HepG2 (cell line): ENCODE measurements around the gene COPS7B. TPM values are rescaled to one million over a fixed set of nuclear protein-coding genes. Genes with fewer than 3 reads are reported as not detected.

Source experiments
- ATAC-seq: fragments of 200-7000 bp; cut with Tn5 transposase; 3 replicates; pipeline ENCODE4 v1.9.1; 2020; ENCODE audit warnings: mild to moderate bottlenecking, moderate library complexity
- BruUV-seq: library from RNA; stranded (reverse); fragments of 400-500 nt; replicated peaks from 2 replicates; lab custom pipeline; 2021; lab: Mats Ljungman, UMichigan
- CTCF ChIA-PET: fragments of 300-600 bp; formaldehyde crosslinking; extraction: SDS; loops from one replicate; lab custom pipeline; 2021; ENCODE audit warnings: low total read pairs, inconsistent platforms, low intra/inter-chr PET ratio; lab: Yijun Ruan, JAX
- POLR2A ChIA-PET: fragments of 350-600 bp; sonication (Branson Sonifier 250); formaldehyde crosslinking; loops from one replicate; lab custom pipeline; 2020; ENCODE audit warnings: antibody characterized with exemption, inconsistent platforms; lab: Yijun Ruan, JAX
- DNase-seq: peaks from one replicate; pipeline ENCODE4 v3.0.0-alpha.2; 2015; ENCODE audit warnings: low spot score
- FAIRE-seq: peaks from 3 replicates; lab custom pipeline; 2011; peaks lifted over from hg19 to GRCh38; lab: Jason Lieb, UNC
- H2AFZ ChIP-seq: one replicate; pipeline ENCODE4 v1.6.1; 2011; ENCODE audit warnings: low read length, inconsistent platforms
- H3K27ac ChIP-seq: fragments of 300-600 bp; 3 replicates; pipeline ENCODE4 v1.8.0; 2011; ENCODE audit warnings: mixed run types, mild to moderate bottlenecking, mixed read lengths, low read length, inconsistent platforms; ENCODE audit not compliant: insufficient read depth; ENCODE audit errors: extremely low read length
- H3K27me3 ChIP-seq, 2 experiments: fragments of 200-600 bp in 1 of 2; 2 replicates in 1 of 2; 3 replicates in 1 of 2; pipeline versions ENCODE4 v1.6.0 to v1.8.0; 2011; ENCODE audit warnings: low read length in 2 of 2, mild to moderate bottlenecking in 2 of 2, moderate library complexity in 2 of 2, inconsistent platforms in 1 of 2; ENCODE audit not compliant: insufficient read depth in 2 of 2, control insufficient read depth in 1 of 2
- H3K36me3 ChIP-seq, 2 experiments: fragments of 200-600 bp in 1 of 2; replicated peaks in 1 of 2; 2 replicates in 1 of 2; 3 replicates in 1 of 2; pipeline versions ENCODE4 v1.5.1 to v1.8.0; 2011; ENCODE audit warnings: low read length in 2 of 2, inconsistent platforms in 1 of 2; ENCODE audit not compliant: insufficient read depth in 2 of 2, control insufficient read depth in 1 of 2
- H3K4me1 ChIP-seq: 2 replicates; pipeline ENCODE4 v1.5.1; 2012; ENCODE audit warnings: low read length, inconsistent platforms; ENCODE audit not compliant: insufficient read depth
- H3K4me2 ChIP-seq: 2 replicates; pipeline ENCODE4 v1.6.0; 2011; ENCODE audit warnings: low read depth, low read length, inconsistent platforms
- H3K4me3 ChIP-seq, 3 experiments: fragments of 200-600 bp in 1 of 3; sonication (generic), shearing (Covaris generic) in 1 of 3; replicated peaks in 1 of 3; 2 replicates each; pipeline ENCODE4 v1.5.1; 2011 to 2016; ENCODE audit warnings: low read length in 3 of 3, inconsistent platforms in 2 of 3, low read depth in 2 of 3, mild to moderate bottlenecking in 2 of 3, control low read depth in 1 of 3, mixed read lengths in 1 of 3; ENCODE audit not compliant: insufficient read depth in 1 of 3
- H3K79me2 ChIP-seq: one replicate; pipeline ENCODE4 v1.6.1; 2011; ENCODE audit warnings: low read length, inconsistent platforms; ENCODE audit not compliant: insufficient read depth
- H3K9ac ChIP-seq: 2 replicates; pipeline ENCODE4 v1.6.0; 2011; ENCODE audit warnings: mild to moderate bottlenecking, low read depth, low read length, inconsistent platforms; ENCODE audit not compliant: insufficient read depth
- H3K9me3 ChIP-seq: 2 replicates; pipeline ENCODE4 v1.5.1; 2012; ENCODE audit warnings: mild to moderate bottlenecking, low read length
- H4K20me1 ChIP-seq: 2 replicates; pipeline ENCODE4 v1.6.0; 2011; ENCODE audit warnings: inconsistent platforms, mild to moderate bottlenecking, low read length, moderate library complexity; ENCODE audit not compliant: insufficient read depth
- FOXM1 ChIP-seq: sonication (generic); formaldehyde crosslinking; IDR thresholded peaks from 2 replicates; pipeline ENCODE4 v1.5.0; 2020; ENCODE audit warnings: missing genetic modification reagents
- GATAD2A ChIP-seq: IDR thresholded peaks from 2 replicates; pipeline ENCODE4 v1.6.1; 2016
- GTF3A ChIP-seq: sonication (generic); formaldehyde crosslinking; conservative IDR thresholded peaks from 2 replicates; pipeline ENCODE4 v1.4.0; 2020; ENCODE audit warnings: mild to moderate bottlenecking, missing genetic modification reagents
- KLF13 ChIP-seq: sonication (generic); formaldehyde crosslinking; IDR thresholded peaks from 2 replicates; pipeline ENCODE4 v1.4.0; 2020; ENCODE audit warnings: mild to moderate bottlenecking, missing genetic modification reagents
- MIXL1 ChIP-seq: IDR thresholded peaks from 2 replicates; pipeline ENCODE4 v1.6.1; 2016
- PHF20 ChIP-seq: sonication (generic); formaldehyde crosslinking; IDR thresholded peaks from 2 replicates; pipeline ENCODE4 v1.5.0; 2020; ENCODE audit warnings: mild to moderate bottlenecking, missing genetic modification reagents
- SNRNP70 ChIP-seq: fragments of 200-400 bp; formaldehyde crosslinking; IDR thresholded peaks from 2 replicates; pipeline ENCODE4 v1.6.1; 2017; ENCODE audit warnings: mild to moderate bottlenecking, low read depth, low read length, moderate library complexity
- ZBTB8A ChIP-seq: sonication (generic); formaldehyde crosslinking; IDR thresholded peaks from 2 replicates; pipeline ENCODE4 v1.4.0; 2020; ENCODE audit warnings: mild to moderate bottlenecking, low read depth, missing genetic modification reagents, borderline replicate concordance
- ZNF10 ChIP-seq: sonication (generic); formaldehyde crosslinking; IDR thresholded peaks from 2 replicates; pipeline ENCODE4 v1.4.0; 2020; ENCODE audit warnings: mild to moderate bottlenecking, low read depth, missing genetic modification reagents, borderline replicate concordance
- ZNF331 ChIP-seq: sonication (generic); formaldehyde crosslinking; IDR thresholded peaks from 2 replicates; pipeline ENCODE4 v1.4.0; 2020; ENCODE audit warnings: missing genetic modification reagents
- ZNF567 ChIP-seq: sonication (generic); formaldehyde crosslinking; IDR thresholded peaks from 2 replicates; pipeline ENCODE4 v1.8.1; 2023; ENCODE audit warnings: mild to moderate bottlenecking, missing genetic modification reagents, borderline replicate concordance
- whole genome bisulfite sequencing: methylation state at CpG from one replicate; pipeline ENCODE4 v1.1.6; 2017; ENCODE audit warnings: low lambda C conversion rate; 5-methylcytosine and 5-hydroxymethylcytosine counted together
- in situ Hi-C: cut with HindIII; loops from 2 replicates; pipeline ENCODE4 v1.10.0; 2017; ENCODE audit warnings: low pct_unique_long_range_greater_than_20kb; ENCODE audit not compliant: extremely low pct_ligation_motif_present
- intact Hi-C: fragments of 100-400 bp; cut with micrococcal nuclease; formaldehyde crosslinking; loops from one replicate; pipeline ENCODE4 v1.10.0; 2022; ENCODE audit not compliant: unreplicated experiment
- polyA plus RNA-seq, 8 experiments: library from polyadenylated mRNA; depleted of rRNA in 3 of 8; stranded (reverse) in 7 of 8; unstranded in 1 of 8; fragments of >200 nt; fragmentation: Illumina TruSeq in 4 of 8; extraction: Trizol in 4 of 8; gene quantifications; 2 replicates each; pipeline versions ENCODE4 v1.2.1 to v1.2.3, GENCODE V29; 2011 to 2016; ENCODE audit warnings: low read depth in 4 of 8, missing spikeins in 1 of 8, mixed read lengths in 1 of 8; ENCODE audit not compliant: insufficient read depth in 1 of 8
- total RNA-seq, 5 experiments: library from RNA; depleted of rRNA; stranded (reverse); fragments of >200 nt; fragmentation: Illumina TruSeq; extraction: Trizol; gene quantifications; 2 replicates each; pipeline ENCODE4 v1.2.3, GENCODE V29; 2016; ENCODE audit warnings: low read depth in 1 of 5
- TF ChIP-seq, protein P1 (sequence below): sonication (generic); formaldehyde crosslinking; IDR thresholded peaks from 2 replicates; pipeline ENCODE4 v1.9.0; 2022; ENCODE audit warnings: missing genetic modification reagents, mild to moderate bottlenecking, borderline replicate concordance
- TF ChIP-seq, protein P2 (sequence below): sonication (generic); formaldehyde crosslinking; conservative IDR thresholded peaks from 2 replicates; pipeline ENCODE4 v1.8.0; 2022; ENCODE audit warnings: missing genetic modification reagents
- TF ChIP-seq, protein P3 (sequence below): IDR thresholded peaks from 2 replicates; pipeline ENCODE4 v1.6.1; 2018; ENCODE audit warnings: missing genetic modification reagents

Gene COPS7B
- total and polyA plus RNA-seq, 2 of the 13 experiments (the other 11 are each of a cell fraction or from before 2014, with no cell fraction given): 30.6 to 62.7 TPM

DNA sequence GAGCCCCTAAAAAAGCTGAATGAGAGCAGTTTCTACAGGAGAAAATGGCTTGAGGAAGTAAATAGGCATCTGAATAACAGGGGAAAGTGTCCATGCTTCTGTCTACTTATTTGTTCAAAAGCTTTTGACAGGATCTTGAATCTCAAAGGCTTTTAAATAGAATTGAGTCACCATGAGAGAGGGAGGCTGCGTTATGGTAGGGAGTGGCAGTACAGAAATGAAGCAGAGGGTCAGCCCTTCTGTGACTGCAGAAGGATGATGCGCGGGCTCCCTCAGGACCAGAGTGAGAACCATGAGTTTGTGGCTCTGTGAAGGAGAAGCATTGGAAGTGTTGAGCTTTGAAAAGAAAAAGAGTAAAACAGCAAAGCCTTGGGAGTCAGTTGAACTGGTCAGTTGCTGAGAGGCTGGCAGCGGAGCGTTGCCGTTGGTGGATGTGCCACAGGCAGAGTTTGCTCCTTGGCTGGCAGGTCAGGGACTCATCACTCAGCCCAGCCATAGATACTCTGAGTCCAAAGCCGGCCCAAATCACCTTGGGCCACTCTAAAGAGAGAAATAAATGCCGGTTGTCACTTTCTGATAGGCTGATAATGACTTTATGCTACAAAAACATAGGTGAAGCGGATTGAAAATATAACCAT lies 17.4 kb downstream of the COPS7B start:
- H3K36me3 ChIP-seq: peaks cover 33 to 83% of the 10 kb centered on the region in 2 experiments
- BruUV-seq: no TSS peak
- DNase-seq (no peak), ATAC-seq (no peak), FAIRE-seq (no peak)
- in situ Hi-C loops: no loop called here
- no peak overlapping the region for H3K4me2 ChIP-seq
- H3K9ac ChIP-seq: no peak overlapping the region
- no peak overlapping the region for H3K27ac ChIP-seq
- TF ChIP-seq ZNF10 (CRISPR knock-in tag): no peak
- 0 out of 2 replicates have a peak, but pooled peaks cover 5% of the 10 kb centered on the region for H3K4me1 ChIP-seq
- CTCF ChIA-PET: no interaction called here
- POLR2A ChIA-PET: no interaction called here
- no peak overlapping the region for H2AFZ ChIP-seq
- intact Hi-C loops: no loop called here
- no peaks in the 10 kb centered on the region for H3K27me3 ChIP-seq
- 98% methylated on average over 9 of the region's 9 CpGs for WGBS
- peaks cover 11% of the 10 kb centered on the region; the same call in 1 of the 2 replicates for H4K20me1 ChIP-seq
- H3K79me2 ChIP-seq: peaks cover 5% of the 10 kb centered on the region
- H3K4me3 ChIP-seq: no peak overlapping the region
- H3K9me3 ChIP-seq: no peaks in the 10 kb centered on the region

DNA sequence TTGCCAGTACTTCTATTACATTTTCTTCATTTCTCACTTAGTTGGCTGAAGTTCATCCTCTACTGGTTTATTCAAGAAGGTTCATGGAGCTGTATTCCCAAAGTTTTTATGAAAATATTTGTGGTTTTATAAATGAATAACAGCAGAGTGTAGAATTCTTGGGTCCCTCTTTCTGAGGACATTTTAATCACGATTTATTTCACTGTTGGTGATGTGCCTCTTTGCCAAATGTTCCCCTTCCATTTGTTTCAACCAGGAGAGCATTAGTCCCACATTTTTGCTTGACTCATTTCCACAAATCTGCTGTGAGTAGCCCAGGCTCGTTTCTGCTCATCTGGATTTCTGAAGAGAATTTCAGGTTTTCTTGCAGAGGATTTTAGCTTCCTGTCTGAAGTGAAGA lies 20.8 kb downstream of the COPS7B start:
- H3K4me3 ChIP-seq: no peak overlapping the region
- in situ Hi-C loops: no loop called here
- peaks cover 2% of the 10 kb centered on the region; the same call in 1 of the 2 replicates for H4K20me1 ChIP-seq
- intact Hi-C loops: no loop called here
- ChIA-PET CTCF (no interaction called here), POLR2A (interaction anchor here (0.6 kb wide), 1 partner anchor 9 kb away, joined by 4 read pairs; no protein-coding TSS in a partner anchor)
- no peak for ATAC-seq
- peaks cover 24 to 80% of the 10 kb centered on the region in 2 experiments for H3K36me3 ChIP-seq
- H3K27ac ChIP-seq: no peak overlapping the region
- 88% methylated on average over 2 of the region's 2 CpGs for WGBS
- H3K4me1 ChIP-seq: 0 out of 2 replicates have a peak, but pooled peaks cover 5% of the 10 kb centered on the region
- H3K79me2 ChIP-seq: peaks cover 5% of the 10 kb centered on the region
- no peak for FAIRE-seq
- no peaks in the 10 kb centered on the region for H3K9me3 ChIP-seq
- no peak overlapping the region for H2AFZ ChIP-seq
- H3K4me2 ChIP-seq: no peak overlapping the region
- H3K27me3 ChIP-seq: no peaks in the 10 kb centered on the region
- no peak for DNase-seq
- BruUV-seq: no TSS peak
- no peak overlapping the region for H3K9ac ChIP-seq
- TF ChIP-seq, protein P1, sequence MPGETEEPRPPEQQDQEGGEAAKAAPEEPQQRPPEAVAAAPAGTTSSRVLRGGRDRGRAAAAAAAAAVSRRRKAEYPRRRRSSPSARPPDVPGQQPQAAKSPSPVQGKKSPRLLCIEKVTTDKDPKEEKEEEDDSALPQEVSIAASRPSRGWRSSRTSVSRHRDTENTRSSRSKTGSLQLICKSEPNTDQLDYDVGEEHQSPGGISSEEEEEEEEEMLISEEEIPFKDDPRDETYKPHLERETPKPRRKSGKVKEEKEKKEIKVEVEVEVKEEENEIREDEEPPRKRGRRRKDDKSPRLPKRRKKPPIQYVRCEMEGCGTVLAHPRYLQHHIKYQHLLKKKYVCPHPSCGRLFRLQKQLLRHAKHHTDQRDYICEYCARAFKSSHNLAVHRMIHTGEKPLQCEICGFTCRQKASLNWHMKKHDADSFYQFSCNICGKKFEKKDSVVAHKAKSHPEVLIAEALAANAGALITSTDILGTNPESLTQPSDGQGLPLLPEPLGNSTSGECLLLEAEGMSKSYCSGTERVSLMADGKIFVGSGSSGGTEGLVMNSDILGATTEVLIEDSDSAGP (CRISPR knock-in tag): no peak
- TF ChIP-seq, protein P2, sequence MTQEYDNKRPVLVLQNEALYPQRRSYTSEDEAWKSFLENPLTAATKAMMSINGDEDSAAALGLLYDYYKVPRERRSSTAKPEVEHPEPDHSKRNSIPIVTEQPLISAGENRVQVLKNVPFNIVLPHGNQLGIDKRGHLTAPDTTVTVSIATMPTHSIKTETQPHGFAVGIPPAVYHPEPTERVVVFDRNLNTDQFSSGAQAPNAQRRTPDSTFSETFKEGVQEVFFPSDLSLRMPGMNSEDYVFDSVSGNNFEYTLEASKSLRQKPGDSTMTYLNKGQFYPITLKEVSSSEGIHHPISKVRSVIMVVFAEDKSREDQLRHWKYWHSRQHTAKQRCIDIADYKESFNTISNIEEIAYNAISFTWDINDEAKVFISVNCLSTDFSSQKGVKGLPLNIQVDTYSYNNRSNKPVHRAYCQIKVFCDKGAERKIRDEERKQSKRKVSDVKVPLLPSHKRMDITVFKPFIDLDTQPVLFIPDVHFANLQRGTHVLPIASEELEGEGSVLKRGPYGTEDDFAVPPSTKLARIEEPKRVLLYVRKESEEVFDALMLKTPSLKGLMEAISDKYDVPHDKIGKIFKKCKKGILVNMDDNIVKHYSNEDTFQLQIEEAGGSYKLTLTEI (CRISPR knock-in tag): no peak
- TF ChIP-seq ZNF567 (CRISPR knock-in tag) (no peak), KLF13 (no peak), GTF3A (CRISPR knock-in tag) (no peak), GATAD2A (CRISPR knock-in tag) (no peak), MIXL1 (no peak), ZNF331 (CRISPR knock-in tag) (no peak), PHF20 (no peak), SNRNP70 (no peak), ZBTB8A (CRISPR knock-in tag) (no peak), FOXM1 (CRISPR knock-in tag) (no peak)
- TF ChIP-seq, protein P3, sequence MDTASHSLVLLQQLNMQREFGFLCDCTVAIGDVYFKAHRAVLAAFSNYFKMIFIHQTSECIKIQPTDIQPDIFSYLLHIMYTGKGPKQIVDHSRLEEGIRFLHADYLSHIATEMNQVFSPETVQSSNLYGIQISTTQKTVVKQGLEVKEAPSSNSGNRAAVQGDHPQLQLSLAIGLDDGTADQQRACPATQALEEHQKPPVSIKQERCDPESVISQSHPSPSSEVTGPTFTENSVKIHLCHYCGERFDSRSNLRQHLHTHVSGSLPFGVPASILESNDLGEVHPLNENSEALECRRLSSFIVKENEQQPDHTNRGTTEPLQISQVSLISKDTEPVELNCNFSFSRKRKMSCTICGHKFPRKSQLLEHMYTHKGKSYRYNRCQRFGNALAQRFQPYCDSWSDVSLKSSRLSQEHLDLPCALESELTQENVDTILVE (CRISPR knock-in tag): no peak
